Thoracic aorta endothelial cell (primary cell): ENCODE data around the gene NPR2. TPM values are rescaled to one million over a fixed set of nuclear protein-coding genes. Genes with fewer than 3 reads are reported as not detected.

ENCODE experiments used
- small RNA-seq: library from RNA; depleted of rRNA; stranded (forward); fragments of <200 nt; gene quantifications from one replicate; pipeline ENCODE3, GENCODE V24; 2012
- total RNA-seq: library from RNA; depleted of rRNA; stranded (reverse); fragments of >200 nt; gene quantifications from 2 replicates; pipeline ENCODE4 v1.2.3, GENCODE V29; 2012

The NPR2 gene
- 13.7 and 17.1 TPM in 2 replicates for total RNA-seq

DNA sequence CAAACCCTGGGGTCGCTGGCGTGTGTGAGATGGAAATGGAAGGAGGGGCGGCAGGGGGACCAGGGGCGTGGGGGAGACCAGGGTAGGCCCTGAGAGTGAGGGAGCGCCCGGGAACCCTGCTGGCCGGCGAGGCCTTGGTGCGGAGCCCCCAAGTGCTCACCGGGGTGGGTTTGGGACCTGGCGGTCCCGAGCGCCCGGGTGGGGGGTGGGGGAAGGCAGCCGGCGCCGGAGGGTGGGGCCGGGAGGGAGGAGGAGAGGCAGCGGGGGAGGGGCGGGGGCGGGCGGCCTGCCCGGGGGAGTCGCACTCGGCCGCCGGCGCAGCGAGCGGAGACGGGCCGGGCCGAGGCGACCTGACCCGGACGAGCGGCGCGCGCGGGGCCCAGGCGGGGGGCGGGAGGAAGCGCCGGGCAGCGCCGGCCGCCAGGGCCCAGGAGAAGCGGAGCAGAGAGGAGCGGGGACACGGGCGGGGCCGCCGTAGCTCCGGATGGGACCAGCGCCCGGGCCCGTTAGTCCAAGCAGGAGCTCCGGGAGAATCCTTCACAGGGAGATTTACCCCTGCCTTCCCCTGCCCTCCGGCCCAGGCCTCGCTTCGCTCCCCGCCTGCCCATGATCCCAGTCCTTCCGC is at the start of gene NPR2:
Gene NPR2, plus strand, starts transcription at position 295 of the 625 bp plus-strand sequence. CDS start 818 bp downstream, outside the sequence.

DNA sequence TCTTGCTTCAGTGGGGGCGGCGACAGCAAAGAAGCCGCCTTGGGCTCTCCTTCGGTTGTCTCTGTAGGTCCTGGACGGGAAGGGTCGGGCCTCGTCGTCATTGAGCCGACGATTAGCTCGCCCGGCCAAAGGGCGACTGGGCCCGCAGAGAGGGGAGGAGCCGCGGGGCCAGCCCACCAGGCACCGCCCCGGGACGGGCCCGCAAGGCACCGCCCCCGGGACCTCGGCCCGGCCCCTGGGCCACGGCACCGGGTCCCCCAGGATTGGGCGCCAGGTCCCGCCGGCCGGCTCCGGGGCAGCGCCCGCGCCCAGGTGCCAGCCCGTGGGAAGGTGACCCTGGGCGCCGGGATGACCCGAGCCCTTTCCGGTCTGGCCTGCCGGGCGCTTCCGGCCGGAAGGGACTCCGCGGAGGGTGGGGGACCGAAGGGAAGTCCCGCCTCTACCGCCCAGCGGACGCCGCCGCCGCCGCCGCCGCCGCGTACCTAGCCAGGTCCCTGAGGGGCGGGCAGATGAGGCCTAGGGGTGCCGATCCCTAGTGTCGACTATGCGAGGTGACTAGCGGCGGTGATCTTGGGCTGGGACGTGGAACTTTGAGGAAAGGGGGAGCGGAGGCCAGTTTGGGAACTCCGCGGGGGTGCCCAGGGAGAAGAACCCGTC is 42.4 kb upstream of the NPR2 start, which contains the start of the genes GBA2 and RGP1:
Gene GBA2, minus strand, starts transcription at position 371 of the 657 bp plus-strand sequence. CDS start 524 bp downstream, outside the sequence.
Gene RGP1, plus strand, starts transcription at position 430 of the 657 bp plus-strand sequence. CDS start 469 bp downstream, outside the sequence.

DNA sequence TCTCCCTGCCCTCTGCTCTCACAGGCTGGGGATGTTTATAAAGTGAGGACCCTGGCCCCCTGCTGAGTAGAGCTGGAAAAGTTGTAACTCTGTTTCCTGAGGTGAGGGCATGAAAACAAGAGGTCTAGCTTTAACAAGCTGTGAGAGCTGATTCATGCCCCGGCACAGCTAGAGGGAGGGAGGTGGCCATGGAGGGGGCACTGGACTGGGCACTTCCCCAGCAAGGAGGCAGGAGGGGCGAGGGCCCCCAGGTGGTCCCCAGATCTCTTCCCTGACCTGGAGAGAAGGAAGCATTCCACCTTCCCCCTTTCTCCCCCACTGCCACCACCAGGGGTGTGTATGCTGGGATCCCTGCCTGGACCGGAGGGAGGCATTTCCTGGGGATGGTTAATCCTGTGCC is 37.1 kb upstream of the NPR2 start, which contains the start of gene MSMP:
Gene MSMP, minus strand, starts transcription at position 13 of the 400 bp plus-strand sequence. CDS start 147 bp downstream, outside the sequence.

DNA sequence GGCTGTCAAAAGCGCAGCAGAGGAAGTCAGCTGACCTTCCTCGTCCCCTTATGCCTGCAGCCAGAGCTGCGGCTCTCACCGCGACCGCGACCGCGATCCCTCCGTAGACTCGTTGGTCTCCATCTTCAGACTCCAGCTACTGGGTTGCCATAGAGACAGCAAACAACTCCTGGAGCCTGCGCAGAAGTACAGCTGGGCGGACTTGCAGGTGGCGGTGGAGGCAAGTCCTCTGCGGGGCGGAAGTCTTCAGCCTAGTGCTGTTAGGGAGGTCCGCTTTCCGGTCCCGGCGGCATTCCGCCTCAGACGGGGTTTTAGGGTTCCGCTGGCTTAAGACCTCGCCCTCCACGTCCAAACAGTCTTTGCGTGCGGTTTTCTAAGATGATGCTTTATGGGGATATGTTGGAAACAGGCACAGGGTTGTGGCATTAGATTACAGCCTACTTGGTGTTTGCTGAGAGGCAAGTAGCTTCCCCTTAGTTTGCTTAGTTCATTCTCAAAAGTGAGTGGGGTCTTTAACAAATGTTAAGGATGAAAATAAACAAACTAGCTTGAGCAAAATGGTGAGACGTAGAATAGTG is 20.7 kb downstream of the NPR2 start, which contains the start of gene SPAG8:
Gene SPAG8, minus strand, starts transcription at position 238 of the 578 bp plus-strand sequence. Its CDS starts 115 bp downstream, at position 123.

DNA sequence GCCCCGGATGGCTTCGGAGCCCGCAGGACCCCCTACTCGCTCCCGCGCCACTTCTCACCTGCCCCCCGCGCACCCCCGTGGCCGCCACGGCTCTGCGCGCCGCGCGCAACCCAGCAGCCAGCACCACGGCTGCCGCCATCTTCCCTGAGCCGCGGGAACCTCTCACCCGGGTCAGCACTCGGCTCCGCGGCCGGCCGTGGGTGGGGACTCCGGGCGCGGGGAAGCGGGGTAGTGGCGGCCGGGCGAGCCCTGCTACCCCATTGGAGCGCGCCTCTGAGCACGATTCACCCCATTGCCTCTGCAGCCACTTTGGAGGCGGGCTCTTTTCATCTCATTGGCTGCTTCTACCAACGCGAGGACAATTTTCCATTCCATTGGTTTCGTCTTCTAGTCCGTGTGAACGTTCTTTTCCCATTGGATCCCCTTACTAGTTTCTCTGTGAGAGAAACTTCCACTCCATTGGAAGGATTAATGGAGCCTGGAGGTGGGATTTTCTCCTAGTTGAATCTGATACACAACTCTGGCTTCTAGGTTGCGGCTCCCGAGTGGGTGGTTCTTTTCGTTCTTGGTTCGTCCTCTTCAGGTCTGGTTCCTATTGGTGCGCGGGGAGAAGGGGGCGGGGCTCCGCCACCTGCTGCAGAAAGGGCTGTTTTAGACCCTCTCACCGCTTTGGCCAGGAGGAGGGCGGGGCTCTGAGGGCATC is 23.6 kb downstream of the NPR2 start, which contains the start of gene HINT2:
Gene HINT2, minus strand, starts transcription at position 202 of the 703 bp plus-strand sequence. Its CDS starts 63 bp downstream, at position 139.

DNA sequence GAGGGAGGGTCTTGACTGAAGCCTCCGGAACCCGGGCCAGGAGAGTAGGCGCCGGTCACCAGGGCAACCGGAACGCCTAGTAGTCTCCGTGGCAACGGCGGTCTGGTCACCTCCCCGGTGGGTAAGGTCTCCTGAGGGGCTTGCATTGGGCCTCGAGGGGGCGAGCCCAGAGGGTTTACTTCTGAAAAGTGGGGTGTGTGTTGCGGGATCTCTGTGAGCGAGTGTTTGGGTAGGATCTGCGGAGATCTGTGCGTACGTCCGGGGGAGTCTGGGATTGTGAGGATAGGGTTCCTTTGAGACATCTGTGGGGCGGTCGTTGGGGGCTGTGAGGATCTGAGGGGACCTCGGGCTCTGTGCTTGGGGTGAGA is 37.3 kb downstream of the NPR2 start, which contains the start of gene FAM221B:
Gene FAM221B, minus strand, starts transcription at position 17 of the 368 bp plus-strand sequence. CDS start 2,571 bp downstream, outside the sequence.

DNA sequence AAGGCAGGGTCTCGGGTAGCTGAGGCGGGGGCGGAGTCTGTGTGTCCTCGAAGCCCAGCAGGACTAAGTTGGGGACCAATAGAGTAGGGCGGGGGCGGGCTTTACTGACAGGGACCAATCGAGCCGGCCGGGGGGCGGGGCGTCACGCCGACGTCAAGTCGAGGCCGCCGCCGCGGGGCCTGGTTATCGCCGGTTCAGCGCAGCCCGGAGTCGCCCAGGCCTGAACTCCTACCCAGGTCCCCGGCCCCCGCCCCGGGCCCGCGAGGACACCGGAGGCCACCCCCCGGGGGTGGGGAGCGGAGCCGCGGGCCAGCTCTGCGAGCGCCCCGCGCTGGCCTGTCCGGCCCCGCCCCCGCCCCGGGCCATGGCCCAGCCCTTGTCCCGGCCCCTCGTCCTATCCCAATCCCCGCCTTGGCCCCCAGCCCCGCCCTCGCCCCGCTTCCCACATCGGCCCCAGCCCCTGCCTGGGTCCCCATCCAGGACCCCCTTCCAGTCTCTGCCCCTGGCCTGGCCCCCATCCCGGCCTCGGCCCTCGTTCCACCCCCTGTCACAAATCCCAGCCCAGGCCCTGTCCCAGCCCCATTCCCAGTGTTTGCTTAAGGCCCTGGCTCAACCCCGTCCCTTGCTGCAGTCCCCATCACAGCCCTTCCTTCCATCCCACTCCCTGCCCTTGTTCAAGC is 37.8 kb downstream of the NPR2 start, which contains the start of gene TMEM8B:
Gene TMEM8B, plus strand, starts transcription at position 145 of the 680 bp plus-strand sequence. Its CDS starts 220 bp downstream, at position 365.

Small RNAs within 50 kb of the gene (small RNA-seq; reads per million reads assigned to genes)
- gene HINT2, result not detected

Other genes starting within 250 kb of the NPR2 start
- gene TESK1, start 186.3 kb upstream of the NPR2 start, total RNA-seq, result 6.4 and 9.0 TPM in 2 replicates
- gene CD72, start 173.2 kb upstream of the NPR2 start, total RNA-seq, result not detected in 2 replicates
- not detected in 2 replicates for gene SIT1, start 140.7 kb upstream of the NPR2 start, total RNA-seq
- gene RMRP, start 133.6 kb upstream of the NPR2 start, total RNA-seq, result 17,175 and 23,866 TPM in 2 replicates
- gene CCDC107, start 133.3 kb upstream of the NPR2 start, total RNA-seq, result 6.7 and 7.0 TPM in 2 replicates
- gene ARHGEF39, start 126.4 kb upstream of the NPR2 start, total RNA-seq, result 1.5 and 4.2 TPM in 2 replicates
- gene CA9, start 117.7 kb upstream of the NPR2 start, total RNA-seq, result 0.14 TPM in 1 of 2 replicates, not detected in the other
- gene TPM2, start 101.7 kb upstream of the NPR2 start, total RNA-seq, result 122 and 178 TPM in 2 replicates
- 359 and 362 TPM in 2 replicates for gene TLN1, start 59.4 kb upstream of the NPR2 start, total RNA-seq
- 40.8 and 60.0 TPM in 2 replicates for gene CREB3, start 58.9 kb upstream of the NPR2 start, total RNA-seq
- gene GBA2, start 42.4 kb upstream of the NPR2 start, total RNA-seq, result 107 and 117 TPM in 2 replicates
- gene RGP1, start 42.3 kb upstream of the NPR2 start, total RNA-seq, result 14.2 and 18.5 TPM in 2 replicates
- gene MSMP, start 37.3 kb upstream of the NPR2 start, total RNA-seq, result 6.0 and 10.2 TPM in 2 replicates
- gene SPAG8, start 20.7 kb downstream of the NPR2 start, total RNA-seq, result 0.13 and 0.22 TPM in 2 replicates
- 13.9 and 15.2 TPM in 2 replicates for gene HINT2, start 23.5 kb downstream of the NPR2 start, total RNA-seq
- gene FAM221B, start 37.1 kb downstream of the NPR2 start, total RNA-seq, result not detected in 2 replicates
- gene TMEM8B, start 37.6 kb downstream of the NPR2 start, total RNA-seq, result 0.53 and 0.65 TPM in 2 replicates
- not detected in 2 replicates for gene OR13J1, start 78.8 kb downstream of the NPR2 start, total RNA-seq
- 2.0 and 2.7 TPM in 2 replicates for gene HRCT1, start 114.6 kb downstream of the NPR2 start, total RNA-seq
- gene SPAAR, start 117.9 kb downstream of the NPR2 start, total RNA-seq, result 10.6 and 17.7 TPM in 2 replicates
- not detected in 2 replicates for gene OR2S2, start 166.6 kb downstream of the NPR2 start, total RNA-seq
- 22.1 and 22.6 TPM in 2 replicates for gene RECK, start 245.3 kb downstream of the NPR2 start, total RNA-seq